ENCODE measurements around the gene DPF1. TPM values are rescaled to one million over a fixed set of nuclear protein-coding genes. Genes with fewer than 3 reads are reported as not detected.

DPF1 gene
- total RNA-seq, 4 donors from 2014 or later = 0.85 to 4.2 TPM; not detected in 2

GRCh38 chr19:38183251-38183897 lies 40.6 kb downstream of the DPF1 start:
- Histone ChIP-seq H3K27ac (peak overlapping the region; percentile 6 to 58), H3K4me3 (peak overlapping the region; percentile 6 to 30), H3K9me3 (peaks cover 0 to 12% of the 10 kb centered on the region in 2 donors), H3K36me3 (no peaks in the 10 kb centered on the region), H3K4me1 (peaks cover 0 to 3% of the 10 kb centered on the region in 2 donors), H3K27me3 (no peaks in the 10 kb centered on the region)
- peak; percentile 28 to 60 for DNase-seq
- intact Hi-C loops (cut with DNase I; ENCODE audit: low total_unique reads) = no loop called here
- TF ChIP-seq POLR2A (IDR thresholded peaks at IDR 0.05) = no peak
- TF ChIP-seq, protein P1, sequence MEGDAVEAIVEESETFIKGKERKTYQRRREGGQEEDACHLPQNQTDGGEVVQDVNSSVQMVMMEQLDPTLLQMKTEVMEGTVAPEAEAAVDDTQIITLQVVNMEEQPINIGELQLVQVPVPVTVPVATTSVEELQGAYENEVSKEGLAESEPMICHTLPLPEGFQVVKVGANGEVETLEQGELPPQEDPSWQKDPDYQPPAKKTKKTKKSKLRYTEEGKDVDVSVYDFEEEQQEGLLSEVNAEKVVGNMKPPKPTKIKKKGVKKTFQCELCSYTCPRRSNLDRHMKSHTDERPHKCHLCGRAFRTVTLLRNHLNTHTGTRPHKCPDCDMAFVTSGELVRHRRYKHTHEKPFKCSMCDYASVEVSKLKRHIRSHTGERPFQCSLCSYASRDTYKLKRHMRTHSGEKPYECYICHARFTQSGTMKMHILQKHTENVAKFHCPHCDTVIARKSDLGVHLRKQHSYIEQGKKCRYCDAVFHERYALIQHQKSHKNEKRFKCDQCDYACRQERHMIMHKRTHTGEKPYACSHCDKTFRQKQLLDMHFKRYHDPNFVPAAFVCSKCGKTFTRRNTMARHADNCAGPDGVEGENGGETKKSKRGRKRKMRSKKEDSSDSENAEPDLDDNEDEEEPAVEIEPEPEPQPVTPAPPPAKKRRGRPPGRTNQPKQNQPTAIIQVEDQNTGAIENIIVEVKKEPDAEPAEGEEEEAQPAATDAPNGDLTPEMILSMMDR (IDR thresholded peaks at IDR 0.05) = no peak

- intact Hi-C loops (cut with DNase I; ENCODE audit: low total_unique reads) = no loop called here
- Histone ChIP-seq H3K27ac (peak overlapping the region; percentile 6 to 58), H3K36me3 (no peaks in the 10 kb centered on the region), H3K4me1 (peaks cover 0 to 3% of the 10 kb centered on the region in 2 donors), H3K27me3 (no peaks in the 10 kb centered on the region), H3K9me3 (peaks cover 0 to 12% of the 10 kb centered on the region in 2 donors), H3K4me3 (no peak overlapping the region)
- TF ChIP-seq POLR2A (IDR thresholded peaks at IDR 0.05) = no peak
- TF ChIP-seq, protein P1 (IDR thresholded peaks at IDR 0.05) = no peak
- no peak for DNase-seq
Measured at GRCh38 chr19:38182536-38183210, 41.3 kb downstream of the DPF1 start.

GRCh38 chr19:38180071-38180470 lies 44.0 kb downstream of the DPF1 start:
- H3K36me3 ChIP-seq = no peaks in the 10 kb centered on the region
- no peak overlapping the region for H3K27ac ChIP-seq
- H3K4me3 ChIP-seq = no peak overlapping the region
- no peak for DNase-seq
- no peak for TF ChIP-seq POLR2A (IDR thresholded peaks at IDR 0.05)
- TF ChIP-seq, protein P1 (IDR thresholded peaks at IDR 0.05) = no peak
- H3K4me1 ChIP-seq = peaks cover 0 to 3% of the 10 kb centered on the region in 2 donors
- peaks cover 0 to 12% of the 10 kb centered on the region in 2 donors for H3K9me3 ChIP-seq
- intact Hi-C loops (cut with DNase I; ENCODE audit: low total_unique reads) = no loop called here
- no peaks in the 10 kb centered on the region for H3K27me3 ChIP-seq

DNA sequence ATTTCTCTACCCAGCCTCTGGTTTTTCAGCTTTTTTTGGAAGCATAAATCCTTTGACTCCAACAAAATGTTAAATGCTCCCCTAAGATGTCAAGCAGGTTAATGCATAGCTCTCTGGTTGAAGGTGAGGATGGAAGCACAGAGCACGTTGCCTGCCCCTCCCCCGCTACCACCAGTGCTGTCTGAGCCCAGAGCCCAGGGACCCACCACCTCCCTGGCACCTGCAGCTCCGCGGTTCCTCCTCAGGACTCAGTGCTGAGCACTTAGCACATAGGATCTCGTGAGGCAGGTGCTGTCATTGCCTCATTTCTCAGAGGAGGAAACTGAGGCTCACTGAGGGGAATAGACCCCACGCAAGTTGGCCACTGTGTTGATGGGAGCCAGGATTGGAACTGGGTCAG lies 48.6 kb downstream of the DPF1 start:
- no peaks in the 10 kb centered on the region for H3K36me3 ChIP-seq
- DNase-seq = no peak
- no peaks in the 10 kb centered on the region for H3K27me3 ChIP-seq
- peaks cover 0 to 9% of the 10 kb centered on the region in 2 donors for H3K9me3 ChIP-seq
- H3K4me3 ChIP-seq = no peak overlapping the region
- no peak overlapping the region for H3K27ac ChIP-seq
- TF ChIP-seq, protein P1 (IDR thresholded peaks at IDR 0.05) = no peak
- no peak for TF ChIP-seq POLR2A (IDR thresholded peaks at IDR 0.05)
- H3K4me1 ChIP-seq = no peaks in the 10 kb centered on the region
- intact Hi-C loops (cut with DNase I; ENCODE audit: low total_unique reads) = no loop called here

Data from uterus (tissue), 4 donors.